HepG2 (cell line): ENCODE results near the gene SMYD4. TPM values are rescaled to one million over a fixed set of nuclear protein-coding genes. Genes with fewer than 3 reads are reported as not detected.

Experiments
- ARNT ChIP-seq: fragments of 450-650 bp; IDR thresholded peaks from 2 replicates; pipeline ENCODE4 v1.6.1; 2017
- CHCHD3 ChIP-seq: sonication (generic); formaldehyde crosslinking; IDR thresholded peaks from 2 replicates; pipeline ENCODE4 v1.8.0; 2022; ENCODE audit warnings: mild to moderate bottlenecking, missing genetic modification reagents, moderate library complexity
- GMEB1 ChIP-seq: sonication (generic); formaldehyde crosslinking; IDR thresholded peaks from 2 replicates; pipeline ENCODE4 v1.5.1; 2020; ENCODE audit warnings: missing genetic modification reagents, mild to moderate bottlenecking, borderline replicate concordance
- HMG20A ChIP-seq: IDR thresholded peaks from 2 replicates; pipeline ENCODE4 v1.6.1; 2016; ENCODE audit warnings: borderline replicate concordance
- LCORL ChIP-seq, 2 experiments: fragments of 450-650 bp in 1 of 2; sonication (generic) in 1 of 2; formaldehyde crosslinking in 1 of 2; IDR thresholded peaks; 2 replicates each; pipeline versions ENCODE4 v1.5.0 to v1.6.1; 2017 to 2020; ENCODE audit warnings: antibody characterized with exemption in 1 of 2, missing genetic modification reagents in 1 of 2
- MEIS1 ChIP-seq: sonication (generic); formaldehyde crosslinking; IDR thresholded peaks from 2 replicates; pipeline ENCODE4 v1.9.0; 2021; ENCODE audit warnings: mild to moderate bottlenecking, missing genetic modification reagents, moderate library complexity, borderline replicate concordance
- MTA3 ChIP-seq: sonication (generic); formaldehyde crosslinking; IDR thresholded peaks from 2 replicates; pipeline ENCODE4 v1.4.0; 2020; ENCODE audit warnings: missing genetic modification reagents
- MYC ChIP-seq: sonication (generic); formaldehyde crosslinking; IDR thresholded peaks from 2 replicates; pipeline ENCODE4 v1.9.0; 2021; ENCODE audit warnings: missing genetic modification reagents, borderline replicate concordance
- MYPOP ChIP-seq: sonication (generic); formaldehyde crosslinking; IDR thresholded peaks from 2 replicates; pipeline ENCODE4 v1.8.1; 2023; ENCODE audit warnings: mild to moderate bottlenecking, moderate library complexity, missing genetic modification reagents
- NR0B2 ChIP-seq: sonication (generic); formaldehyde crosslinking; IDR thresholded peaks from 2 replicates; pipeline ENCODE4 v1.4.0; 2020; ENCODE audit warnings: mild to moderate bottlenecking, missing genetic modification reagents
- PHF21A ChIP-seq: sonication (generic); formaldehyde crosslinking; IDR thresholded peaks from 2 replicates; pipeline ENCODE4 v1.5.0; 2020; ENCODE audit warnings: mild to moderate bottlenecking, missing genetic modification reagents
- PHF5A ChIP-seq: IDR thresholded peaks from one replicate; pipeline ENCODE4 v1.6.1; 2018; ENCODE audit warnings: low read depth, missing genetic modification reagents; ENCODE audit not compliant: unreplicated experiment
- RFXANK ChIP-seq: IDR thresholded peaks from 2 replicates; pipeline ENCODE4 v1.6.1; 2016
- RXRB ChIP-seq: IDR thresholded peaks from 2 replicates; pipeline ENCODE4 v1.6.1; 2016; ENCODE audit warnings: borderline replicate concordance, missing genetic modification reagents, missing compliant biosample characterization
- SNRNP70 ChIP-seq: fragments of 200-400 bp; formaldehyde crosslinking; IDR thresholded peaks from 2 replicates; pipeline ENCODE4 v1.6.1; 2017; ENCODE audit warnings: mild to moderate bottlenecking, low read depth, low read length, moderate library complexity
- ZBTB10 ChIP-seq: sonication (generic); formaldehyde crosslinking; IDR thresholded peaks from 2 replicates; pipeline ENCODE4 v1.4.0; 2020; ENCODE audit warnings: missing genetic modification reagents, borderline replicate concordance
- ZBTB26 ChIP-seq: IDR thresholded peaks from 2 replicates; pipeline ENCODE4 v1.6.1; 2016; ENCODE audit warnings: missing compliant biosample characterization, missing genetic modification reagents, borderline replicate concordance
- ZNF124 ChIP-seq: sonication (generic); formaldehyde crosslinking; IDR thresholded peaks from 2 replicates; pipeline ENCODE4 v1.4.0; 2020; ENCODE audit warnings: missing genetic modification reagents
- ZNF414 ChIP-seq: sonication (generic); formaldehyde crosslinking; IDR thresholded peaks from 2 replicates; pipeline ENCODE4 v1.5.0; 2020; ENCODE audit warnings: missing genetic modification reagents
- ZNF740 ChIP-seq: sonication (generic); formaldehyde crosslinking; IDR thresholded peaks from 2 replicates; pipeline ENCODE4 v1.4.0; 2020; ENCODE audit warnings: missing genetic modification reagents
- ZNF839 ChIP-seq: sonication (generic); formaldehyde crosslinking; IDR thresholded peaks from 2 replicates; pipeline ENCODE4 v1.4.0; 2020; ENCODE audit warnings: missing genetic modification reagents, mild to moderate bottlenecking, borderline replicate concordance
- ZNF891 ChIP-seq: sonication (generic); formaldehyde crosslinking; IDR thresholded peaks from 2 replicates; pipeline ENCODE4 v1.5.0; 2020; ENCODE audit warnings: mild to moderate bottlenecking, missing genetic modification reagents
- ZSCAN9 ChIP-seq: IDR thresholded peaks from 2 replicates; pipeline ENCODE4 v1.6.1; 2016; ENCODE audit warnings: borderline replicate concordance
- polyA plus RNA-seq, 8 experiments: library from polyadenylated mRNA; depleted of rRNA in 3 of 8; stranded (reverse) in 7 of 8; unstranded in 1 of 8; fragments of >200 nt; fragmentation: Illumina TruSeq in 4 of 8; extraction: Trizol in 4 of 8; gene quantifications; 2 replicates each; pipeline versions ENCODE4 v1.2.1 to v1.2.3, GENCODE V29; 2011 to 2016; ENCODE audit warnings: low read depth in 4 of 8, missing spikeins in 1 of 8, mixed read lengths in 1 of 8; ENCODE audit not compliant: insufficient read depth in 1 of 8
- total RNA-seq, 5 experiments: library from RNA; depleted of rRNA; stranded (reverse); fragments of >200 nt; fragmentation: Illumina TruSeq; extraction: Trizol; gene quantifications; 2 replicates each; pipeline ENCODE4 v1.2.3, GENCODE V29; 2016; ENCODE audit warnings: low read depth in 1 of 5

The SMYD4 gene
- total and polyA plus RNA-seq, 2 of the 13 experiments (the other 11 are each of a cell fraction or from before 2014, with no cell fraction given): 7.4 to 11.3 TPM

- TF ChIP-seq LCORL (IDR thresholded peaks at IDR 0.05) (no peak), LCORL (CRISPR knock-in tag; IDR thresholded peaks at IDR 0.05) (no peak), RXRB (CRISPR knock-in tag) (no peak), ZBTB26 (CRISPR knock-in tag) (no peak), HMG20A (CRISPR knock-in tag) (no peak), ZSCAN9 (no peak), MYC (no peak), ZNF124 (CRISPR knock-in tag) (no peak), PHF5A (CRISPR knock-in tag) (no peak), ZBTB10 (CRISPR knock-in tag) (no peak), ZNF891 (CRISPR knock-in tag) (no peak), MEIS1 (no peak), NR0B2 (CRISPR knock-in tag) (no peak), ZNF839 (CRISPR knock-in tag) (no peak), MTA3 (CRISPR knock-in tag) (no peak), PHF21A (CRISPR knock-in tag) (no peak), ARNT (no peak), ZNF414 (CRISPR knock-in tag) (no peak), SNRNP70 (no peak), CHCHD3 (CRISPR knock-in tag) (no peak), GMEB1 (CRISPR knock-in tag) (no peak), MYPOP (CRISPR knock-in tag) (no peak), RFXANK (CRISPR knock-in tag) (no peak), ZNF740 (CRISPR knock-in tag) (no peak)
Measured at GRCh38 chr17:1743088-1743439, 86.6 kb downstream of the SMYD4 start (continued).
